ENCODE results near the gene DYNC2H1. TPM values are rescaled to one million over a fixed set of nuclear protein-coding genes. Genes with fewer than 3 reads are reported as not detected.

DYNC2H1 gene, protein sequence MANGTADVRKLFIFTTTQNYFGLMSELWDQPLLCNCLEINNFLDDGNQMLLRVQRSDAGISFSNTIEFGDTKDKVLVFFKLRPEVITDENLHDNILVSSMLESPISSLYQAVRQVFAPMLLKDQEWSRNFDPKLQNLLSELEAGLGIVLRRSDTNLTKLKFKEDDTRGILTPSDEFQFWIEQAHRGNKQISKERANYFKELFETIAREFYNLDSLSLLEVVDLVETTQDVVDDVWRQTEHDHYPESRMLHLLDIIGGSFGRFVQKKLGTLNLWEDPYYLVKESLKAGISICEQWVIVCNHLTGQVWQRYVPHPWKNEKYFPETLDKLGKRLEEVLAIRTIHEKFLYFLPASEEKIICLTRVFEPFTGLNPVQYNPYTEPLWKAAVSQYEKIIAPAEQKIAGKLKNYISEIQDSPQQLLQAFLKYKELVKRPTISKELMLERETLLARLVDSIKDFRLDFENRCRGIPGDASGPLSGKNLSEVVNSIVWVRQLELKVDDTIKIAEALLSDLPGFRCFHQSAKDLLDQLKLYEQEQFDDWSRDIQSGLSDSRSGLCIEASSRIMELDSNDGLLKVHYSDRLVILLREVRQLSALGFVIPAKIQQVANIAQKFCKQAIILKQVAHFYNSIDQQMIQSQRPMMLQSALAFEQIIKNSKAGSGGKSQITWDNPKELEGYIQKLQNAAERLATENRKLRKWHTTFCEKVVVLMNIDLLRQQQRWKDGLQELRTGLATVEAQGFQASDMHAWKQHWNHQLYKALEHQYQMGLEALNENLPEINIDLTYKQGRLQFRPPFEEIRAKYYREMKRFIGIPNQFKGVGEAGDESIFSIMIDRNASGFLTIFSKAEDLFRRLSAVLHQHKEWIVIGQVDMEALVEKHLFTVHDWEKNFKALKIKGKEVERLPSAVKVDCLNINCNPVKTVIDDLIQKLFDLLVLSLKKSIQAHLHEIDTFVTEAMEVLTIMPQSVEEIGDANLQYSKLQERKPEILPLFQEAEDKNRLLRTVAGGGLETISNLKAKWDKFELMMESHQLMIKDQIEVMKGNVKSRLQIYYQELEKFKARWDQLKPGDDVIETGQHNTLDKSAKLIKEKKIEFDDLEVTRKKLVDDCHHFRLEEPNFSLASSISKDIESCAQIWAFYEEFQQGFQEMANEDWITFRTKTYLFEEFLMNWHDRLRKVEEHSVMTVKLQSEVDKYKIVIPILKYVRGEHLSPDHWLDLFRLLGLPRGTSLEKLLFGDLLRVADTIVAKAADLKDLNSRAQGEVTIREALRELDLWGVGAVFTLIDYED (N-terminal part only)
- total RNA-seq (ENCODE audit: low replicate concordance): 51.7 and 61.1 TPM in 2 replicates

DNA sequence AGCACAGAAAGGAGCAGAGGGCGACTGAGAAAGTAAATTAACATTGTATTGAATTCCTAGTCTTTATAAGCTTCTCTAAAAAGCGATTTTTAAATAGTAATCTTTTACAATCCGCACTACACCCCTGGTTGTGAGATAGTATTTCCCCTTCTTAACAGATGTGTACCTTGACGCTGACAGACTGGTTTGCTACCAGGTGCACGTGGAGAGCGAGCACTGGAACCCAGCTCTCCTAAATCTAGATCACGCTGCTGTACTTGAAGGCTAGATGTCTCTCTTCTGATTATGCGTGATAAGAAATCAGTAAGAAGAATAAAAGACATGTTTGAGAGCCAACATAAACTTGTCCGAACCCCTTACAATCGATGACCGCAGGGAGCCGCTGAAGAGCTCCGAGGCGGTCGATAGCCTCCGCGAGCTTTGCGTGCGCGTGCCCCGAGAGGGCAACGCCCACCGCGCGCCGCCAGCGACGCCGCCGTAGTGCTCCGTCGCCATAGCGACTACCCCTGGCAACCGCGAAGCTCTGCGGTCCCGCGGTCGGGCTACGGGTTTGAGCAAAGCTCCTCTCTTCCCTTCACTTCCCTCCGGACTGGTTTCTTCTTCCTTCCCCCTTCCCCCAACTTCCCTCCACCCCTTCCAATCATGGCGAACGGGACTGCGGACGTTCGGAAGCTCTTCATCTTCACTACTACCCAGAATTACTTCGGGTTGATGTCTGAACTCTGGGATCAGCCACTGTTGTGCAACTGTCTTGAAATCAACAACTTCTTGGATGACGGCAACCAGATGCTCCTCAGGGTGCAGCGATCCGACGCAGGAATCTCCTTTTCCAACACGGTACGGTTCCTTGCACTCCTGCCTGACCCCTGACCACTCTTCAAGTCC lies at the start of gene DYNC2H1:
Gene DYNC2H1, plus strand, starts transcription at position 494 of the 885 bp plus-strand sequence. Its CDS starts 149 bp downstream, at position 643.
- Histone ChIP-seq H3K9ac (peak within 1 kb of the TSS; percentile 25), H3K36me3 (no peaks in the 10 kb centered on the region), H3F3A (ENCODE audit: low read depth) (peaks cover 13% of the 10 kb centered on the region), H3K4me1 (peaks cover 17% of the 10 kb centered on the region), H3K9me3 (ENCODE audit: low read depth) (no peaks in the 10 kb centered on the region), H3K27me3 (no peaks in the 10 kb centered on the region), H3K79me2 (ENCODE audit: low read depth) (peaks cover 43% of the 10 kb centered on the region), H2AFZ (replicated peaks) (peak within 1 kb of the TSS; percentile 97), H3K4me3 (peak within 1 kb of the TSS; percentile 77), H4K20me1 (ENCODE audit: low read depth) (no peaks in the 10 kb centered on the region), H3K27ac (peak within 1 kb of the TSS; percentile 15), H3K4me2 (peak within 1 kb of the TSS; percentile 93)
- H3K4me3 Mint-ChIP-seq: peak within 1 kb of the TSS; percentile 98
- peaks cover 32% of the 10 kb centered on the region for H3K4me1 Mint-ChIP-seq
- no peak for TF ChIP-seq EZH2phosphoT487 (IDR thresholded peaks at IDR 0.05)
- TF ChIP-seq, protein P1, sequence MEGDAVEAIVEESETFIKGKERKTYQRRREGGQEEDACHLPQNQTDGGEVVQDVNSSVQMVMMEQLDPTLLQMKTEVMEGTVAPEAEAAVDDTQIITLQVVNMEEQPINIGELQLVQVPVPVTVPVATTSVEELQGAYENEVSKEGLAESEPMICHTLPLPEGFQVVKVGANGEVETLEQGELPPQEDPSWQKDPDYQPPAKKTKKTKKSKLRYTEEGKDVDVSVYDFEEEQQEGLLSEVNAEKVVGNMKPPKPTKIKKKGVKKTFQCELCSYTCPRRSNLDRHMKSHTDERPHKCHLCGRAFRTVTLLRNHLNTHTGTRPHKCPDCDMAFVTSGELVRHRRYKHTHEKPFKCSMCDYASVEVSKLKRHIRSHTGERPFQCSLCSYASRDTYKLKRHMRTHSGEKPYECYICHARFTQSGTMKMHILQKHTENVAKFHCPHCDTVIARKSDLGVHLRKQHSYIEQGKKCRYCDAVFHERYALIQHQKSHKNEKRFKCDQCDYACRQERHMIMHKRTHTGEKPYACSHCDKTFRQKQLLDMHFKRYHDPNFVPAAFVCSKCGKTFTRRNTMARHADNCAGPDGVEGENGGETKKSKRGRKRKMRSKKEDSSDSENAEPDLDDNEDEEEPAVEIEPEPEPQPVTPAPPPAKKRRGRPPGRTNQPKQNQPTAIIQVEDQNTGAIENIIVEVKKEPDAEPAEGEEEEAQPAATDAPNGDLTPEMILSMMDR (IDR thresholded peaks at IDR 0.05): peak; percentile 65
- TF ChIP-seq EZH2 (IDR thresholded peaks at IDR 0.05): no peak
- no peaks in the 10 kb centered on the region for H3K9me3 Mint-ChIP-seq
- peaks cover 4% of the 10 kb centered on the region for H3K36me3 Mint-ChIP-seq
- peak; percentile 98 for DNase-seq (ENCODE audit: low spot score)
- peaks cover 2% of the 10 kb centered on the region for H3K27me3 Mint-ChIP-seq (ENCODE audit: insufficient read depth, low read depth)
- peak within 1 kb of the TSS; percentile 99 for H3K27ac Mint-ChIP-seq

DNA sequence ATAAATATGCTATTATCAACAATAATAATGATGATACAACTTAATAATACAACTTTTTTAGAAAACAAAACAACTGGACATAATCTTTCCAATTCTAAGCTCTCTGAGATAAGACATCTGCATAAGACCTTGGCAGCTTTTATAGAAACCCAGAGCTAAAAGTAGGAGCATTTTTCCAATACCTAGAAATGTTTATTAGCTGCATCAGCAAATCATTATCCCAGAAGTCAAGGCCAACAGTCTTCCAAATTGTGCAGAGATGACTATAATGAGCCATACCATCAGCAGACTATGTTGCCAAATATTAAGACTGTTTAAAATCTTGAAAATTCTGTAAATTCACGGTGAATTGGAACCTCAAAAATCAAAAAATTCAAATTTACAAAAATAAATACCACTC lies 47.6 kb upstream of the DYNC2H1 start:
- Histone ChIP-seq H3K4me1 (no peaks in the 10 kb centered on the region), H3K9me3 (ENCODE audit: low read depth) (no peaks in the 10 kb centered on the region), H3K4me3 (no peak overlapping the region), H2AFZ (replicated peaks) (no peak overlapping the region), H3K4me2 (no peak overlapping the region), H3F3A (ENCODE audit: low read depth) (peaks cover 3% of the 10 kb centered on the region), H3K9ac (no peak overlapping the region), H3K27ac (no peak overlapping the region), H3K27me3 (no peaks in the 10 kb centered on the region), H3K36me3 (peaks cover 33% of the 10 kb centered on the region), H3K79me2 (ENCODE audit: low read depth) (no peaks in the 10 kb centered on the region), H4K20me1 (ENCODE audit: low read depth) (no peaks in the 10 kb centered on the region)
- Mint-ChIP-seq H3K4me3 (no peak overlapping the region), H3K27me3 (ENCODE audit: insufficient read depth, low read depth) (no peaks in the 10 kb centered on the region), H3K4me1 (no peaks in the 10 kb centered on the region), H3K9me3 (no peaks in the 10 kb centered on the region), H3K36me3 (peaks cover 9% of the 10 kb centered on the region), H3K27ac (no peak overlapping the region)
- no peak for DNase-seq (ENCODE audit: low spot score)
- TF ChIP-seq, protein P1 (IDR thresholded peaks at IDR 0.05): no peak
- TF ChIP-seq EZH2 (IDR thresholded peaks at IDR 0.05) (no peak), EZH2phosphoT487 (IDR thresholded peaks at IDR 0.05) (no peak)
